GM19035 (cell line): ENCODE results near the gene IGHMBP2.

ENCODE experiments used
- ATAC-seq: cut with Tn5 transposase; IDR thresholded peaks from one replicate; pipeline ENCODE4 v1.9.1; 2021; ENCODE audit not compliant: unreplicated experiment

The IGHMBP2 gene

DNA sequence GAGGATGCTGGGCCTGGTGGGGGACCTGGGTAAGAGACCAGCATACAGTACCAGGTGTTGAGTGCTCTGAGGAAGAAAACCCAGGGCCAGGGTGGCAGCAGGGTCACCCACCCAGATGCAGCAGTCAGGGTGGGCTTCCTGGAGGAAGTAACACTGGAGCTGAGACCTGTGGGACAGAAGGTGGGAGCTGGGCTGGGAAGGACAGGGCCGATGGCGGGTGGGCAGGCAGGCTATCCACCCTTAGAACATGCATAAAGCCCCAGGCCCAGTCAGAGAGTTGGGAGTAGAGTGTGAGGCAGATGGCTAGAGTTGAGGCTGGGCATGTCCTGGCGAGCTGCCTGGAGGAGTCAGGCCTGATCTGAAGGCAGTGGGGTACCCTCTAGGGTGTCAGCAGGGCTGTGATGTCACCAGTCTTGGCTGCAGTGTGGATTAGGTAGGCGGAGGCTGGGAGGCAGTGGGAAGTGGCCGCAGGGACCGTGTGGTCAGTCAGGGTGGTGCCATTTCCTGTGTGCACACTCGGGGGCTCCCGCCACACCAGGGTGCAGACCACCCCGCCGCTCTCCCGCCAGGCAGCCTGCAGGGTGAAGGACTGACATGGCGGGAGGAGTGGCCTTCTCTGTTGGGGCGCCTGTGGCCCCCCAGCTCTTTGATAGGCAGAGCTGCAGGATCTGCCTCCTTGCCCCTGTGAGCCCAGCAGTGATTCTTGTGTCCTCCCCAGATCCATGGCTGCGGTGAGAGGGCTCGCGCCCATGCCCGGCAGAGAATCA, 35.3 kb downstream of the IGHMBP2 start:
- ATAC-seq, result no peak

- no peak for ATAC-seq
Measured at GRCh38 chr11:68939583-68940555, 36.2 kb downstream of the IGHMBP2 start.

DNA sequence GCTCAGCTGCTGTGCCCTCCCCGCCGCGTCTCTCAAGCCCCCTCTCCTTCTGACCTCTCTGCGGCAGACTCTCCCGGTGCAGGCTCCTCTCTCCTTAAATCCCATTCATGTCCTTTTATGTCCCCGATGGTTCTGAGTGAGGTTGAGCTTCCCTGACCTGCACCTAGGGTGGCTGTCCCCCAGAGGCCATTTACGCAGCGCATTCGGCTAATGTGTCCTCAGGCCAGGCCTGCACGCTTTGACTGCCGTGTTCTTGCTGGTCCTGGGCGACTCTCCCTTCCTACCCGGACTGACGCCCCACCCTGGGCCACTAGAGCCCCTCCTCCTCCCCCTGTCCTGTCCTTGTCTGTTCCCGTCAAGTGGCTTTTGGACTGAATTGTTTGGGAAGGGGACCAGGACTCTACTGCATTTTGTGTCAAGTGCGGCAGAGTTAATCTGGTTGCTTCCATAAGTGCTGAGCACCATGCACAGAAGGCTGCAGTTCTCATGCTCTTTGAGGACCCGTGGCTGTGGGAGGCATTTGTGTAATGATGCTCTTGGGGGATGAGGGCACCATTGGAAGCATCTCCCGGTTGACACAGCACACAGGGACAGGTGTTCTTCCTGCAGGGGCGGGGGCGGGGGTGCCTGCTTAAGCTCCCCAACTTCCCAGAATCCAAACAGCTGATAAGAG, 37.1 kb downstream of the IGHMBP2 start:
- ATAC-seq, result no peak

GRCh38 chr11:68941324-68942094, 37.8 kb downstream of the IGHMBP2 start:
- ATAC-seq, result no peak

- ATAC-seq, result no peak
Measured at GRCh38 chr11:68942095-68942620, 38.5 kb downstream of the IGHMBP2 start.

DNA sequence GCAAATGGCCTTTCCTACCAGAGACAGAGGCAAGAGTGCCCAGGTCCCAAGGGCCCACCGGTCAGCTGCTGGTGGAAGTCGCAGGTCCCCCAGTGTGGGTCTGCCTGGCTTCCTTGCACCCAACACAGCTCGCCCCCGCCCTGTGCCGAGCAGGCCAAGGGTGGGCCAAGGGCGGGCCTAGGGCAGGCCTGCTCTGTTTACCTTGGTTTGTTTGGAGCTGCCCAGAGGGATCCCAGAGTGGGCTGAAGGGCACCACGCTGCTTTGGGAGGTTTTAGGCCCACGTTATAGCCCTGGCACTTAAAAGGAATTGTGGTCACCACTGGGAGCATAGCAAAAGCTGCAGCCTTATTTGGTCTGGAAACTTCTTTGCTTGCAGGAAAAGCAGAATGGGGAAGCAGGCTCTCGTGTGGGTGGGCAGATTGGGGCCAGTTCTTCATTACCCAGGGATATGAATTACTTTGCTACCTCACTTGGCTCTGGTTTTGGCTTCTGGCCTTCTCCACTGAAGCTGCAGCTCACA, 39.1 kb downstream of the IGHMBP2 start:
- ATAC-seq, result no peak

DNA sequence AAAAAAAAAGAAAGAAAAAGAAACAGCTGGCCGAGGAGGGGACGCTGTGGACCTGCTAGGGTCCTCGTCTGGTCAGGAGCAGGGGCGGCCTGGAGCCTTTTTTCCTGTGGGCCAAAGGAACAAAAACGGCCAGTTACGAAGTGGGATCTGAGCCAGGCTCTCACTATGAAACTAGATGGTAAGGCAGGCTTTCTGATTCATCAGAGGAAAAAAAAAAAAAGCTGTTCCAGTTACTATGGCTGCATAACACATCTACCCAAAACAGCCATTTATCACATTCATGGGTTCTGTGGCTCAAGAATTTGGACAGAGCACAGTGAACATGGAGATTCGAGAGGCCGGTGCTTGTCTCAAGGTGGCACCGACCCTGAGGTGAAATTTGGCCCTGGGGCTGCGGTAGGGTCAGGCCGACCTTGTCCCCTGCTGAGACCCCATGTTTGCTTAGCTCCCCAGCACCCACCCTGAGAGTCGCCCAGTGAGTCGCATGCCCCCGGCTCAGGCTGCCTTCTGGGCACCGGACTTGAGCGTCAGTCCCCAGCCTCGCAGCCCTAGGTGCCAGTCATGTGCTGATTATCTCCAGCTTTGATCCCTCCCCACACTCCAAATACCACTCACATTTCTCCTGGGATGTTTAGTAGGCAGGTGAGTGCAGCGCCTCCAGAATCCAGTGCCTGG, 42.9 kb downstream of the IGHMBP2 start:
- no peak for ATAC-seq

DNA sequence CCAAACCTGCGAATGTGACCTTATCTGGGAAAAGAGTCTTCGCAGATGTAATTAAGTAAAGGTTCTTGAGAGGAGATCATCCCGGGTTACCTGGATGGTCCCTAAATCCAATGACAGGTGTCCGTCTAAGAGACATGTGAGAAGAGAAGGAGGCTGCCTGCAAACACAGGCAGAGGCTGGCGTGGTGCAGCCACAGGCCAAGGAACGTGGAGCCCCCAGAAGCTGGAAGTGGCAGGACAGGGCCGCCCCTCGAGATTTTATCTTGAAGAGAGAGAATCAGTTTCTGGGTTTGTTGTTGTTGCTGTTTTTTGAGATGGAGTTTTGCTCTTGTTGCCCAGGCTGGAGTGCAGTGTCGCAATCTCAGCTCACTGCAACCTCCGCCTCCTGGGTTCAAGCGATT, 43.5 kb downstream of the IGHMBP2 start:
- no peak for ATAC-seq

DNA sequence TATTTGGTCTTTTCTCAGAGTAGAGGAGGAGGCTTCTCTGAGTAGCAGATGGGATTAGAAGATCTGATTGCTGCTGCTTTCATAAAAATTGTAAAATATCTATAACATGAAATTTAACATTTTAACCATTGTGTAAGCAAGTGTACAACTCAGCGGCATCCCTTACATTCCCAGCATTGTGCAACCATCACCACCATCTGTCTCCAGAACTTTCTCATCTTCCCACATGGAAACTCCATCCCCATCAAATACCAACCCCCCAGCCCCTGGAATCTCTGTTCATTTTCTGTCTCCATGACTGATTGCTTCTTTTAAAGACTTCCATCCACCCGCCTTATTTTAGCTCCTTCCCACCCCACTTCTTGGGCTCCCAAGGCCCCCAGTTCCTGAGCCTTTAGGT, 44.8 kb downstream of the IGHMBP2 start:
- no peak for ATAC-seq

- no peak for ATAC-seq
Measured at GRCh38 chr11:68948935-68949334, 45.2 kb downstream of the IGHMBP2 start.

DNA sequence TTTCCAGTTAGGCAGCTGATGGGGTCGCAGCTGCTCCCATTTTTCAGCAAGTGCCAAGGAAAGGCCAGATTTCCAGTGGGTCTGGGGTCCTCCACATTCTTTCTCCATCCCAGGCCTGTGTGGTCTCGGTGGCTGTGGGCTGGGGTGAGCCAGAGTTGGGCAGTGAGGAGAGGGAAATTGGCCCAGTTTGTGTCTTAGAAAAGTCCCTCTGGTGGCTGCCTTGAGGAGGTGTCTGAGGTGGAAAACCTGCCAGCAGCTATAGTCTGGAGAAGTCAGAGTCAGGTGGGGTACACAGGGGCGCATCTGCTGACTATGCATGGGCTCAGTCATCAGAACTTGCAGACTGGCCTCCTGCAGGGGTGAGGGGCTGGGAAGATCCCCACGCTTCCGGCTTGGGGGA, 46.6 kb downstream of the IGHMBP2 start:
- ATAC-seq, result no peak

DNA sequence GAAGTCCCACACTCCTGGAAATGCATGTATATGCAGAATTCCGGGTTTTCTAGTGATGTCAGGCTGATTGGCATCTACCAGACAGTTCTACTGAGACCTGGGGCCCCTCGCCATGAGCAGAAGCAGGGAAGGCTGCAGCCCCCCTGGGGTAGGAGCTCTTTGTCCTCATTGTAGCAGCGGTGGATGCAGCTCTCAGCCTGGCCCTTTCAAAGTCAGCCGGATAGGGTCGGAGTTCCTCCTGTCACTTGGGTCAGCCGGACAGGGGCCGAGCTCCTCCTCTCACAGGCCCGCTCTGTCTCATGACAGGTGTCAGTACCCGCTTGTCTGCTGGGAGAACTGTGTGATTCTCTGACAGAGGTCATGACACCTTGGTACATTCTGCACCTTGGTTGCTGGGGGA, 47.1 kb downstream of the IGHMBP2 start:
- no peak for ATAC-seq

DNA sequence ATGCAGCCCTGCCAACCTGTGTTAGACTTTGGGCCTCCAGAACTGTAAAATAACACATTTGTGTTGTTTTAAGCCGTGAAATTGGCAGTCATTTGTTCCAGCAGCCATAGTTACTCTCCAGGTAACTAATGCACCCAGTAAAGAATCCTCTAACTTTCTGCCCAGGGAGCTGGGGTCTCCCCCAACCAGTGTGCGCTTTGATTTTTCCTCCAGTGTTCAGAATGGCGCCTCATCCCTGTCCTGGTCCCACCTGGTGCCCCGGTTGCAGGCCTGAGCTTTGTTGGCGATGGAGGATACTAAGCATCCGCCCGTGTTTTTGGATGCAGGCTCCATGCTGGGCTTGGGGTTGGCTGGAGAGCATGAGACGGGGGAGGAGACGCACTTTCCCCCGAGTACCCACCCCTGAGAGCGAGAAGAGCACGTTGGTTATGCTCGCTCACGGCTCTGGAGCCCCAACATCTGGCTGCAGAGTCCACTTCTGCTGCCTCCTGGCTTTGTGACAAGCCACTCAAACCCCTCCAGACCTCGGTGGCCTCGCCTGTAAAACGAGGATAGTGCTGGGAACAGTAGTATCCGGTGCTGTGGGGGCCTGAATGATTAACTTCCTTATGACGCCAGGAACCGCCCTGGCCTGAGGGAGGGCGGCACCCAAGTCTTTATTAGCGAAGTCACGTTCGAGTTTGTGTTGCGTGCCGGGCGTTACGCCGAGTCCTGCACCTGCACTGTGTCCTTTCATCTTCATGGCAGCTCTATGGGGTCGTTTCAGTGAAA, 51.3 kb downstream of the IGHMBP2 start:
- no peak for ATAC-seq

GRCh38 chr11:68955607-68955958, 51.9 kb downstream of the IGHMBP2 start:
- ATAC-seq, result no peak

- ATAC-seq, result no peak
Measured at GRCh38 chr11:68956142-68956541, 52.5 kb downstream of the IGHMBP2 start.

DNA sequence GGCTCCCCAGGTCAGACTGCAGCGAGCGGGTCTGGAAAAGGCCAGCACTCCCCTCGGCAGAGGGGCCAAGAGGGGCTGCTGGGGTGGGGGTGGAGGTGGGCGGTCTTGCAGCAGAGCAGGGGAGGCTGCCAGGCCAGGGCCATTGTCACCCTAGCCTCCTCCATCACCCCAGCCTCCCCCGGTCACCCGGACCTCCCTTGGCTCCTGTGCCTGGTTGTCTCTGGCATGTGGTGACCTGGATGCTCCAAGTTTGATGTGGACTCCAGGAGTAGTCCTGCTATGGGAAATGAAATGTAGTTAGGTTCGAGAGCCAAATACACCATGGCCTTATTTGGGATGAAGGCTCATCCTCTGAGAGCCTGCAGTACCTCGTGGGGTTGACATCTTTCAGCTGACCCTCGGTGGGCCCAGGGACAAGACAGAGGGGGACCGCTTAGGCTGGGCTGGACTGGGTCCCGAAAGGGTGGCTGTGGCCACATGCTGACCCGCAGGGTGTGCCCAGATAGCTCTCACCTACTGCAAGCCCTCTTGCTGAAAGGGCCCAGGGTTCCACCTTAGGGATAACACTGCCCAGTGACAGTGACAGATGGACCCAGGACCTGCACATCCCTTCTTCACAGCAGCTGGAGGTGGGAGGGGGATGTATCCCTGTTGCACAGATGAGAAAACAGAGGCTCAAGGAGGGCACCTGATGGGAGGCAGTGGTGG, 53.0 kb downstream of the IGHMBP2 start:
- ATAC-seq, result no peak

GRCh38 chr11:68958211-68958610, 54.5 kb downstream of the IGHMBP2 start:
- ATAC-seq, result no peak
